ENCODE measurements around the gene DCAF7. TPM values are rescaled to one million over a fixed set of nuclear protein-coding genes. Genes with fewer than 3 reads are reported as not detected.

The DCAF7 gene
- total RNA-seq, 1 experiment from 2014 or later, result 47.4 TPM

GRCh38 chr17:63525190-63525946 lies 24.9 kb upstream of the DCAF7 start:
- no peak for DNase-seq (ENCODE audit: low spot score)

- no peak for DNase-seq (ENCODE audit: low spot score)
These were observed 23.4 kb upstream of the DCAF7 start for GRCh38 chr17:63526861-63527260.

DNA sequence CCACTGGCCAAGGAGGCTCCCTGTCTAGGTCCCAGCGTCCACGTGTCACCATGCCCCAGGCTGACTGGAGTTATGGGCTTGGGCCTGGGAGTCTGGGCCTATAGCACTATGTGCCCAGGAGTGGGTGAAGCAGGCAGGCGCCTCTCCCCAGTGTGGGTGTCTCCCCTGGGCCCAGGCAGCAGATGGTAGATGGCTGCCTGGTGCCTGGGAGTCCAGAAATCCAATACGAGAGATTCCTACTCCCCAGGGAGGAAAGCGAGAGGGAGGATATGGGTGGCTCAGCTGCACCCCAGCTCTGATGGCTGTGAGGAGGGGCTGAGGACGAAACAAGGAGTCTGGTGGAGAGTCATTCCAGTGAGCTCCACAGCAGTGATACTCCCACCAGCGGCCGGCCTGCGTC lies 22.1 kb upstream of the DCAF7 start:
- DNase-seq (ENCODE audit: low spot score), result no peak

DNA sequence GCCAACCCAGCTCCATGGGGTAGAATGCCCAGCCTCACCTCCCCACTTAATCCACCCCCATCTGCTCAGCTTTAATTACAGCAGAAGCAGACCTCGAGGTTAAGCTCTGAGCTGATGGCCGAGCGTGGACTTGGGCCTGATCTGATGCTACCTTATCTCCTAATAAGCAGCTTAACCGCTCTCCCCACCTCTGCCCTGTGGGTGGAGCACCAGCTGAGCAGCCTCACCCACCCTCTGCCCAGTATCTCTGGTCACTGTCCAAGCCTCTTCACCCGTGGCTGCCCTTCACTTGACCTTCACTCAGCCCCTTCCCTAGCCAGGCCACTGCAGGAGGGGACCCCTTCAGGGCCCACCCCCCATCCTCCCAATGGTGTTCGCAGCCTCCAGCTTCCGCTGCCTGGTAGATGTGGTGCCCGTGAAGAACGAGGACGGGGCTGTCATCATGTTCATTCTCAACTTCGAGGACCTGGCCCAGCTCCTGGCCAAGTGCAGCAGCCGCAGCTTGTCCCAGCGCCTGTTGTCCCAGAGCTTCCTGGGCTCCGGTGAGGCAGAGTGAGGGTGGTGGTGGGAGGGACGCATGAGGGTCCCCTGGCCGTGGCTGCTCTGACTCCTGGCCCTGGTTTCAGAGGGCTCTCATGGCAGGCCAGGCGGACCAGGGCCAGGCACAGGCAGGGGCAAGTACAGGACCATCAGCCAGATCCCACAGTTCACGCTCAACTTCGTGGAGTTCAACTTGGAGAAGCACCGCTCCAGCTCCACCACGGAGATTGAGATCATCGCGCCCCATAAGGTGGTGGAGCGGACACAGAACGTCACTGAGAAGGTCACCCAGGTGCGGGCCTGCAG lies 20.3 kb upstream of the DCAF7 start:
- DNase-seq (ENCODE audit: low spot score), result no peak

DNA sequence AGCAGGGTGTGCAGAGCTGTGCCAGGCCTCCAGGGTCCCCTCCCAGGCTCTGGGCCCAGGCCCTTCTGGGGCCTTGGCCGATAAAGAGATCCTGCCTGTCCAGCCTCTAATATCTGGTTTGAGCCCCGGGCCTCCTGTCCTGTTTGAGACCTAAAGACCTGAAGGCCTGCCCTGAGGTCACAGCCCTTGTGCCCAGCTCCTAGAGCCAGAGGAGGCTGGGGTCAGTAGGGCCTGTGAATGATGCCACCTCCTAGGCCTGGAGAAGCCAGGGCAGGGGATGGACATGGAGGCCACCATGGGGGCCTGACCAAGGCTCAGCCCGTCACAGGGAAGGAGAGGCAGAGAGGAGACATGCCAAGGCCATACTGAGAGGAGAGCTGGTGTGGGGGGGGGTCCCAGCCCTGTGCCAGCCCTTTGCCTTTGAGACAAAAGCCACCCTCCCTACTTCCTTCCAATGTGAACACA lies 19.7 kb upstream of the DCAF7 start:
- DNase-seq (ENCODE audit: low spot score), result no peak

DNA sequence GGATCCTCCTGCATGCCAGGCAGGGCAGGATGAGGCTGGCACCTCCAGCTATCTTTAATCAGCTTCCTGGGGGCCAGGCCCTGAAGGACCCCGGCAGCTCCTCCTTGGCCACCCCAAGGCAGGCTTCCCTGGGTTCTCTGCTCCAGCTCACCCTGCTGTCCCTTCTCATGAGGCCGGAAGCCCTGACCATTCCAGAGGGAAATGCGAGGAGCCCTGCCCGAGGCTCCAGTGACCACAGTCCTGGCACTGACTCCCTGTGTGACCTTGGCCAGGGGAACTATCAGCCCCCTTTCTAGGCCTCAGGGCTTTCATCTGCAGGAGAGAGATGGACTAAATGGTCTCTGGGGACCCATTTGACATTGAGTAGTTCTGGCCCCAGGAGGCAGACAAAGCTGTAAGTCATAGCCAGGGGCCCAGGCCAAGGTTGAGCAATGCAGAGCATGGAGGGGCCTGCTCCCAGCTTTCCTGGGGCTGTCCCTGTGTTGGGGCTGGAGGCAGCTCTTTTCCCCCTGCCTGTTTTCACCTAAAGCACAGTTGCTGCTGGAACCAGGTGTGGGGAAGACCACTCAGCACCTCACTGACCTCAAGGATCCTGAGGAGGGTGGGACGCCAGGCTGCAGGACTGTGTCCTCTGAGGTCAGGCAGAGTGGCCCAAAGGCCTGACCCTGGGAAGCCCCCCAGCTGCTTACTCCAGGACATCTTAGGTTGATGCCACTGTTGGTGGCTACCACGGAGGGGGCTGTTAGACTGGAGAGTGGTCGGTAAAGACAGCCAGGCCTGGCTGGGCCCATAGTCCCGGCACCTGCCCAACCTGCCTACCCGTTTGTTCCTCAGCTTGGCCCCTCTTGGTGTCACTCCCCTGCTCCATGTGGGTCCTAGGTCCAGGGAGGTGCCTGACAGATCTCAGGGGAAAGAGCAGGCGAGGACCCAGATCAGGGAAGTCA lies 19.0 kb upstream of the DCAF7 start:
- DNase-seq (ENCODE audit: low spot score), result no peak

DNA sequence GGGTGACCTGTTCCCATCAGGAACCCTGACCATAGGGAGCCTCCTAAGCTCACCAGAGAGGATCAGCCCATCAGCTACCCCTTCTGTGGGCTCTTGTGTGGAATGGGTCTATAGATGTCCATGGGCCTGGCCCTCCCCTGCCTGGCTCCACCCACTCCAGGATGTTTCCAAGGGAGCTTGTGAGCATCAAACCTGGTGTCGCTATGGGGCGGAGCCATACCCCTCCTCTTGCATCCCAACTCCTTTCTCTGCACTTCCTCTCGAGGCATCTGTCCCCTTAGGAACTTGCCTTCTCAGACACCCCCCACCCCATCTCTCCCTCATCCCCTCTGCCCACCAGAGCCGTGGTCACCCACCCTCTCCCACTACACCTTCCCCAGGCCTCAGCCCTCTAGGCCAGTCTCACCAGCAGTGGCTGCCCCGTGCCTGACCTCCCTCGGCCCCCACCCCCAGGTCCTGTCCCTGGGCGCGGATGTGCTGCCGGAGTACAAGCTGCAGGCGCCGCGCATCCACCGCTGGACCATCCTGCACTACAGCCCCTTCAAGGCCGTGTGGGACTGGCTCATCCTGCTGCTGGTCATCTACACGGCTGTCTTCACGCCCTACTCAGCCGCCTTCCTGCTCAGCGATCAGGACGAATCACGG lies 16.7 kb upstream of the DCAF7 start:
- no peak for DNase-seq (ENCODE audit: low spot score)

GRCh38 chr17:63534078-63534570 lies 16.2 kb upstream of the DCAF7 start:
- no peak for DNase-seq (ENCODE audit: low spot score)

DNA sequence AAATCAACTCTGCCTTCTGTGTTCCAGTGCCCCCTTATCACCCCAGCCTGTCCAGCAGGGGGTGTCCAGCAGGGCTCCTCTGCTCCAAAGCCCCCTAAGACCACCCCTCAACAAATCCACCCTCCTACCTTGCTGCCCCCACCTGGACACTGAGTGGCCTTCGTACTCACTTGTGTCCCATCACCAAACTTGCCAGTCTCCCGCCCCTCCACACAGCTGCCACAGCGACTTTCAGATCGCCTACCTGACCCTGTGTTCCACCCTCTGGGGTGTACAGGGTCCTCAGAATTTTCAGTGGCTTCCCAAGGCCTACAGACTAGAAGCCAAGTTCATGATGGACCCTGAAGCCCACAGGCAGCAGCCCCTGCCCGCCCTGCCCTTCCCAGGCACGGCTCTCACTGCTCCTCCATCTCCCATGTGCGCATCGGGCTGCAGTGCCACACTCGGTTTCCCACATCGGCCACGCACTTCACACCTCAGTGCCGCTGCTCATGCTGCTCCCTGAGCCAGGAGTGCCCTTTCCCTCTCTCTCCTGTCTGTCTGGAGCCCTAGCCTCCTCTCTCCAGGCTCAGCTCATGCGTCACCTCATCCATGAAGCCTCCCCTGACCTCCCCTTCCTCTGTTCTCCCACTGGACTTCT lies 15.3 kb upstream of the DCAF7 start:
- no peak for DNase-seq (ENCODE audit: low spot score)

GRCh38 chr17:63535640-63536039 lies 14.6 kb upstream of the DCAF7 start:
- DNase-seq (ENCODE audit: low spot score), result no peak

DNA sequence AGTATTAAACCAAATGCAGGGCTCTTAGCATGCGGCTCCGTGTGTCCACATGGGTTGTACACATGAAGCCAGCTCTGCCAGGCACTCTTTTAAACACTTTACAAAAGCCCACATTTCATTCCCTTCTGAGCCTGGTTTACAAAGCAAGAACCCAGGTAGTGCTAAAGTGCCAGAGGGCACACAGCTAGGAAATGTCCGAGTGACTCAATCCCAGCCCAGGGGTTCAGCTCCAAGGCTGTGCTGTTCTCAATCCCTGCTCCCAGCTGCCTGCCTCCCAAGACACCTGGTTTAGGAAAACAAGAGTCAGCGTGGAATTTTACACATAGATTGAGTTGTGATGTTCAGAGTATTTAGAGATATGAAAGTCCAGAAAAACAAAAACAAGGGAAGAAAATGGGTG lies 13.3 kb upstream of the DCAF7 start:
- no peak for DNase-seq (ENCODE audit: low spot score)

GRCh38 chr17:63537991-63538692 lies 12.1 kb upstream of the DCAF7 start:
- no peak for DNase-seq (ENCODE audit: low spot score)

GRCh38 chr17:63538693-63539595 lies 11.3 kb upstream of the DCAF7 start:
- DNase-seq (ENCODE audit: low spot score), result no peak

- no peak for DNase-seq (ENCODE audit: low spot score)
These were observed 9.7 kb upstream of the DCAF7 start for GRCh38 chr17:63540590-63540989.

DNA sequence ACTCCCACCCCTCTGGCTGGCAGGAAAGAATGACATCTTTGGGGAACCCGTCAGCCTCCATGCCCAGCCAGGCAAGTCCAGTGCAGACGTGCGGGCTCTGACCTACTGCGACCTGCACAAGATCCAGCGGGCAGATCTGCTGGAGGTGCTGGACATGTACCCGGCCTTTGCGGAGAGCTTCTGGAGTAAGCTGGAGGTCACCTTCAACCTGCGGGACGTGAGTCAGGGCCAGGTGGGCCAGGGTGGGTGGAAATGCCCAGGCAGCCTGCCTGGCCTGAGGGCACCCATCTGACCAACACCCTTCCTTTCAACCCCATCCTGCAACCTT lies 8.1 kb upstream of the DCAF7 start:
- DNase-seq (ENCODE audit: low spot score), result no peak

DNA sequence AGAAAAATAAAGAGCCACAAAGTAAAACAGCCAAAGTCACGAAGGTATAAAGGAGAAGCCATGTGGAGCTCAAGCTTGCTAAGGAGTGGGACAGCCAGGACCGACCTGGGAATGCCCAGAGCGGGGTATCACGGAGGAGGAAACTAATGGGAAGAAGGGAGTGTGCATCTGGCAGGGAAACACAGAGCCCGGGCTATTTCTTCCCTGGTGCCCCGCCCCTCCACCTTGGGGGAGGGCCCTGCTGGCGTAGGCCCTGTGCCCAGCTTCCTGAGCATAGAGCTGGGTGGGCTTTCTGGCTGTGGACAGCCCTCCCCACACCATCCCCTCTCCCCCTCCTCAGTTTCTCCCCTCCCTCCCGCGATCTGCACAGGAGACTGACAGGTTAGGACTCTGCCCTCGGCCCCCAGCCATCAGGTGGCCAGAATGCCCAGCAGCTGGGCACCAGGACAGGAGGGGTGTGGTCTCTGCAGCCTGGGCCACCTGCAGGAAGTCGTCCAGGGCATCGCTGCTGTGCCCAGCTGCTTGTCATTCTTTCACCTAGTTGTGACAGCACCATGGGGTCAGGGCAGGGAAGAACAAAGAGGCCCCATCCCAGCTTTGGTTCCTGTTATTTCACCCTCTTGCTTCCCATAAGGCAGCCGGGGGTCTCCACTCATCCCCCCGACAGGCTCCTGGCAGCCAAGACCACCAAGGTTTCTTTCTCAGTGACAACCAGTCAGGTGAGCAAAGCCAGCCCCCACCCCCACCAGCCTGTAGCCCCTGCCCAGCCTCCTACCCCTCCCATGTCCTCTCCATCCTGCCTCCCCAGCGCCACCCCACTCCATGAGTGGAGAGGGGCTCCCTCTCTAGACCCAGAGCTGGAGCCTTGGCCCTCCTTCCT lies 7.1 kb upstream of the DCAF7 start:
- DNase-seq (ENCODE audit: low spot score), result no peak

- no peak for DNase-seq (ENCODE audit: low spot score)
These were observed 6.4 kb upstream of the DCAF7 start for GRCh38 chr17:63543822-63544420.

All from A172 (cell line).